ENCODE results near the gene TRIM2.
"Not testable (repeated sequence)": the region's sequence is repeated elsewhere in the genome, so short reads cannot be mapped to it uniquely, and the experiment has no call there.

Gene TRIM2

DNA sequence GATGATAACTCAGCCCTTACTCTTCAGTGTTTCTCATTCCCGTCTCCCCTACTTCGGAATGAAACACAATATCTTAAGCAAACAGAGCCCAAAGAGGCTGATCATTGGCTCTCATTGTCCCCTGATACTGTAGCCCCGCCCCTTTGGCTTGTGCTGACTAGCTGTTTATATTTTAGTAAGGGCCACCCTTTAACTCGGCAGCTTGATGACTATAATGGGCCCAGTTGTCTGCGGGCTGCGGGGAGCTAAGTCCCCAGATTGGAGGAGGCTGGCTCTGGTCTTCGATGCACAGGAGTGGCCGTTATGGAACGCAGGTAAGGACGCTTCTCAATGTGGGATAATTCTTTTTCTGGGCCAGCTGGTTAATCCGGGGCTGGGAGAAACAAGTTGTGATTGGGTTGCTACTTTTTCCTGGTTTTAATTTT lies at the start of gene TRIM2:
Gene TRIM2, plus strand, starts transcription at position 197 of the 425 bp plus-strand sequence. Its CDS starts 88 bp downstream, at position 285.
- peak; percentile 33 for DNase-seq

DNA sequence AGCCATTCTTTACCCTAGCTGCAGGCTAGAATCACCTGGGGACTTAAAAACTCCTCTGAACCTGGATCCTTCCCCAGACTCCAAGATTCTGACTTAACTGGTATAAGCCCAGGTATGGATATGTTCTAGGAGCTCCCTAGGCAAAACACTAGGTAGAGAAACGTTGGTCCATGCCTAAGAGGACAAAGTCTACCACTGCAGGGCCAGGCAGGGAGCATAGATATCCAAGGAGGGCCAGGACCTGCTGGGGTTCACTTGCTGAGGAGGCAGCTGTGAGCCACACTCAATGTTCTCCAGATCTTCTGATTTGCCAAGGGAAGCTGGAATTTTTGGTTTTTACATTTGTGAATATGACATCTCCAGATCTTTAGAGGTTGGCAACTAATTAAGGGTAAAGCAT lies 48.6 kb upstream of the TRIM2 start:
- DNase-seq: no peak

DNA sequence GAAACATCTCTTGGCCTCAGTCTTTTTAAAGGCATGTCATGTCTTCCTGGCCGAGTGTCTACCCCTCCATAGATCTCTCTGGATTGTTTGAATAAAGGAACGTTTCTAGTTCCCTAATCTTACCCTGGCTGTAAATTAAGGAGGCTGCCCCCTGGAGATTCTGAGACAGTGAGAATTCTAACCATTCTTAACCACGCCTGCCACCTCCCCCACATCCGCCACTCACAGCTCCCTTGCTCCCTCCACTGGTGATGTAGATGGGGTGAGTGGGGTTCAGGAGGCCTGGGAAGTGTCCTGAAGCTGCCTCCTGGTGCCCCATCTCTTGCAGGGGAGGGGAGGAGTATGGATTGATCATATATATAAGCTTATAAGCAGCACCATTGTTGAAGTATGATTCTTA lies 48.0 kb upstream of the TRIM2 start:
- peak; percentile 1 for DNase-seq

GRCh38 chr4:153156721-153157120 lies 47.5 kb upstream of the TRIM2 start:
- no peak for DNase-seq

DNA sequence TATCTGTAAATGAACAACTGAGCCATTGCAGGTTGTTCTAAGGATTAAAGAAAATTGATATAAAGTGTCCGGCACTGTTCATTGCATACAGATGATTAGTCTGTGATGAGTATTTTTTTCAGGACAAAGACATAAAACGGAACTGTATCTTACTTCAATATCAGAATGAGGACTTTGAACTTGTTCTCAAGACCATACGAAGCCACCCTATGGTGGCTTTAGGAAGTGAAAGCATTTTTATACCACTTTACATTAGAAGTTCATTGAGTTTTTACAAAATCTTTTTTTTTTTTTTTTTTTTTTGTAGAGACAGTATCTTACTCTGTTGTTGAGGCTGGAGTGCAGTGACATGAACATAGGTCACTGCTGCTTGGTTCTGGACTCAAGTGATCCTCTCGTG lies 45.2 kb upstream of the TRIM2 start:
- no peak for DNase-seq

- DNase-seq: no peak
These were observed 44.5 kb upstream of the TRIM2 start for GRCh38 chr4:153159728-153160221.

DNA sequence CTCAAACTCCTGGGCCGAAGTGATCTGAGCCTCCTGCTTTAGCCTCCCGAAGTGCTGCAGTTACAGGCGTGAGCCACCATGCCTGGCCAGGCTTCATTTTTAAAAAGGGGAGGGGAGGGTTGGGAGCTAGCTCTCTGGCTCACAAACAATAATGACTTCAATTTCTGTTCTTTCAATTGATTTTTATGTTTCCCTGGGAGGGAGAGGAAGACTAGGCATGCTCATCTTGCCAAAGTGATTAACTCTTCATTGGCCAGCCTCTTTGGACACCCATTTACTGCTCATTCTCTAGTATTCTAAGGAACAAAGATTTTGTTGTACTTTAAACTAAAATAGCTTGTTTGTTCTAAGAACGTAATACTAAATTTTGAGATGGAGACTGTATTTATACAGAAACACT lies 43.4 kb upstream of the TRIM2 start:
- DNase-seq: no peak

- DNase-seq: no peak
These were observed 42.8 kb upstream of the TRIM2 start for GRCh38 chr4:153161226-153161963.

GRCh38 chr4:153165236-153165635 lies 39.0 kb upstream of the TRIM2 start:
- DNase-seq: not testable (repeated sequence)

DNA sequence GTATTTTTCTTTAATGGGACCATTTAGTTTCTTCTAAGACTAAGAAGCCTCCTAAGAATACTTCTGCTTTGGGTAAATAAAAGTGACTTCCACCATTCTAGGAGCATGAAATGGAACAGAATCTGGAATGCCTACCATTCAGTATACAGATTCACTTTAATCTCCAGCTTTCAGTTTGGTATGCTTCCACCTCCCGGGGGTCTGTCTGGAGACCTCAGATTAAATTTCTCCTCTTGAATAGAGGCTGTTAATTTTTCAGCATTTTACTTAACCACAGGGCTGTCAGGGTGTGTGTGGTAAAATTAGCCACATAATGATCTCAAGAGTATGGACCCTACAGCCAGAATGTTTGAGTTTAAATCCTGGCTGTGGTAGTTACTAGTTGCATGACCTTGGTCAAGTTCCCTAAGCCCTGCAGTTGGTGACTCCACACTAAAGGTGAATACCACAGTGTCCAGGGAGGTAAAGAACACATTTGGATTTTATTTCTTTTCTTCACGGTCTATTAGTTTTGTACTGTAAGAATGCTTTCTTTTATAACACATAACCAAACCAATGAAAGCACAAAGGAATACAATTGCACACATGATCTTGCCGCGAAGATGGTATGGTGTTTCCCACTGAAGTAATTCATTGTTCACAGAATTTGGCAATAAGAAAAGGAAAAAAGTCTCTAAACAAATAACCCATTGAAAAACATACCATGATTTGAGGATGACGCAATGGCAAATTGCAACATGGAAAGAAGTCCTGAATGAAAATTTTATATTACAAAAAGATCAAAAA lies 37.3 kb upstream of the TRIM2 start:
- DNase-seq: no peak

DNA sequence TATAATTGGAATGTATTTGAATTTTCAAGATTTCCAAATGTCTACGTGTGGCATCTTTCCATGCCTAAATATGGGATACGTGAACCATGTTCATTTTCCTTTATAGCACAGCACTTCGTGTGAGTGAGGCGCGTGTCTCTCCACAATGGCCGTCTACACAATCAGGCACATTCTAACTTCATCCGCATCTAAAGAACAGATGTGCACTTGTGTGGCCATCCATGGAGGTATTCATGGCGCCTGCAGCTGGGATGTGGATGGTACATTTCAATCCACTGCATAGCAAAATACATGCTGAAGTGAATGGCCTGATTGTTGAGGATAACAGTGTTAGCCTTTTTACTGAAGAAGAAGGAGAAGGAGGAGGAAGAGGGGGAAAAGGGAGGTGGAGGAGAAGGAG lies 34.5 kb upstream of the TRIM2 start:
- DNase-seq: no peak

DNA sequence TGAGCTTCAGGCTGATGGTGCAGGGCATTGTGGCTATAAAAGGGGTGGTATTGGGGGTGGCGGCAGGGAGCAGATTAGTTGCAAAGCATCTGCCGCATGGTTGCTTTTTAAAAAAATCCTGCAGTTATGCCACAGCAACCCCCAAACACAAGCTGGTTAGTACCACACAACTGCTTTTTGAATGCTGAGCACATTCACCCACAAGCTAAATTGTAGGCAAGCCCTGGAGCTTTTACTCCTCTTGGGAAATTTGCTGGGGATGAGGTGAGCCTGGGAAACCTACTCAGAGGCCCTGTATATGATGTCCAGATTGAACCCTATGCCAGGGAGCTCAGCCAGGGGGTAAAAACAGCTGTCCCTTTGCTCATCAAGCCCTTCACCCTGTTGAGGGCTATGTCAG lies 33.8 kb upstream of the TRIM2 start:
- no peak for DNase-seq

- DNase-seq: no peak
These were observed 29.2 kb upstream of the TRIM2 start for GRCh38 chr4:153174821-153175567.

GRCh38 chr4:153176938-153177337 lies 27.3 kb upstream of the TRIM2 start:
- no peak for DNase-seq

GRCh38 chr4:153177841-153178240 lies 26.4 kb upstream of the TRIM2 start:
- no peak for DNase-seq

DNA sequence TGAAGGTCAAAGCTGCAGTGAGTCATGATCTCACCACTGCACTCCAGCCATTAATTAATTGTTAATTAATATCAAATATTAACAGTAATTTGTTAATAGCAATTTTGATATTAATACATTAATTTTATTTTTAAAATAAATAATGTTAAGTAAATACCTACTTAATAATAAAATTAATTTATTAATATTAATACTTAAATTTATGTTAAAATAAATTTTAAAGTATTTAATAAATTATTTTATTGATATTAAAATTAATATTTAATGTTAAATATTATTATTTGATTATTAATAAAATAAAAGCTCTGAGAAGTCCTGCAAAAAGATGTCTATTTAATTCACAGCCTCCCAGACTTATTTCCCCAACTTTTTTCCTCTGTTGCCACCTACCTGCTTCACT lies 25.1 kb upstream of the TRIM2 start:
- no peak for DNase-seq

GRCh38 chr4:153181293-153181692 lies 22.9 kb upstream of the TRIM2 start:
- DNase-seq: no peak

DNA sequence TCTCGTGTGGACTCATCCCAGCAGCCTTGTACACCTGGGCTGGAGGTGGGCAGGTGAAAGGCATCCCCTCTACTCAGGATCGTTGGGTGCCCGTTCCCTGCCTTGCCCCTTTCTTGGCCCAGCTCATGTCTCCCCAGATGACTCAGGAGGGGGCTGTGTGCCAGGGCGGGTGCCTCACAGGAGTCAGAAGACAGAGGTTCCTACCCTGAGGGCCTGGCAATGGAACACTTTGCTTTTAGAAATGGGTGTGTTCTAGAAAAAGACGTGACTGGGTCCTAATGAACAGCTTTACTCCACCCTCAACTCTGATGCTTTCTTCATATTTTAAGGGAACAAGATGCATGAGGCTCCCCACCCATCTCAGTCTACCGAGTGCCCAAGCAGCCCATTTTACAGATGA lies 22.5 kb upstream of the TRIM2 start:
- no peak for DNase-seq

- DNase-seq: no peak
These were observed 21.1 kb upstream of the TRIM2 start for GRCh38 chr4:153183146-153183545.

DNA sequence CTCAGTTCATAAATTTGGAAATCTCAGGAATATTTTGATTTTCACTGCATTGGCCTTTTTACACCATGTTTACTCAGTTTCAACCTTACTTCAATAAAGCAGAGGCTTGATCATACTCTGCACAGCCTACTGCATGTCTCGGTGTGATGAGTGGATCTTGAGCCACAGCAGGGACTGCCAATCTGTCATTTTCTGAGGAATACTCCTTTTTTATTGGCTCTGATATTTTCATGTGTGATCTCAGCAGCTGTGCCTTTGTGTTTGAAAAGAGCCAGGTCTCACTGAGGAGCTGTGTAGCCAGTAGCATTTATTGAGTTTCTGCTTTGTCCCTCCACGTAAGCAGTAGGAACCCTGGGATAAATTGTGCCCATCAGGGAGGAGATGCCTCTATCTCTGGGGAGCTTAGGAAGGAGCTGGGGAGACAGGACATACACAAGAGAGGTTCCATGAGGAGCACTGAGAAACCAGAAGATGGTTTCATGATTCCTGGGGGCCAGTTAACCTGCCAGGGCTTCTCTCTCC lies 18.9 kb upstream of the TRIM2 start:
- no peak for DNase-seq

DNA sequence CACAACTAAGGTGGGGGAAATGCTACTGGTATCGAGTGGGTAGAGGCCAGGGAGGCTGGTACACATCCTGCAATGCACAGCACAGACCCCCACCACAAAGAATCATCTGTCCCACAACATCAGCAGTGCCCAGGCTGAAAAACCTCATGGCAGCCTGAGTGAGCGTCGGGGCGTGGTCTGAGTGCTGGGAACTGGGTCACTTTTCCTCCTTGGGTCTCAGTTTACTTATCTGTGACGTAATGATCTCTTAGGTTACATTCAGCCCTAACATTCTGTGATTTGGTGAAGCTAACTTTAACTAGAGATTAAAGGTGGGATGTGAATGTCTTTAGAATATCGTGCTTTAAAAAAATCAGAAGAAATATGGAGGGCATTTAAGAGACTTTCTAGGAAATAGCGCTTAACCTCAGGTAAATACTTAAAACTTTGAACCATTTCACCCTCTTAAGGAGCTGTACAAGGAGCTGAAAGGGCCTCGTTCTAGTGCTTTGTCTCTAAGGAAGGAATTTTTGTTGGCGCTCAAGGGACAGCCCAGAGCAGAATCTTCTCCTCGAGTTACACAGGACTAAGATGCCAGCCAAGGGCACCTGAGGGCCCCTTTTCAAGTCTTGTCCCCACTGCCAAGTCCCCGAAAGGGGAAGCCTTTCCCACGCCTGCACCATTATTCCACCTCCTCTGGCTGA lies 18.1 kb upstream of the TRIM2 start:
- no peak for DNase-seq

DNA sequence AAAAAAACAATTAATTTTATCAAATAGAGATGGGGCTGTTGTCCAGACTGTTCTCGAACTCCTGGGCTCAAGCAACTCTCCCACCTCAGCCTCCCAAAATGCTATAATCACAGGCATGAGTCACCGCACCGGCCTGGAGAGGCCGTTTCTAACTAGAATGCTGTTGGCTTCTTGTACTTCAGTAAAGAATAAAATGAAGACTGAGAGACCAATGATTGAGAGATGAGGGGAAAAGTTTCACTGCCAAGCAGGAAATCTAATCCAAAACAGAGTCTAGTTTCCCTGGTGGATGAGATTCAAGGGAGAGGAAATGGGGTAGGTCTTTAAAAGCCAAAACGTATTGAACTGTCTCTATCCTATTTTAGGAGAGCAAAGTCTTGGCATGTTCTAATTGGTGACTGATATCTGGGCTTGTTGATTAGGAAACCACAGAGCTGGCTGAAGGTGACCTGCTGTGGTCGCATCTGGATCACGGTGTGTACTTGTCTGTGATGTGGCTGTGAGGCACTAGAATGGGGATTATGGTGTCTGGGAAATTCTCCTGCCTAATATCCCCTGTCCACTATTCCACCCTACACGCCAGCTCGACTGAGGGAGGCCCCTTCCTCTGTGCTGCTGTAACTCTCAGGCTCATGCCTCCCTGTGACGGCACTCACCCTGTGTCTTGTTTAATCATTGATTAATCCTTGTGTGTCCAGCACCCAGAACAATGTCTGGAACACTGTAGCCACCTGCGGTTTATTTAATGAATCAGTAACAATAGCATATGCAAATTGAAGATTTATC lies 15.0 kb upstream of the TRIM2 start:
- DNase-seq: no peak
